Vagina (tissue), 2 donors: ENCODE data around the gene SFMBT2. TPM values are rescaled to one million over a fixed set of nuclear protein-coding genes. Genes with fewer than 3 reads are reported as not detected.

Source experiments
- DNase-seq, 2 donors: peaks; one replicate each; pipeline ENCODE4 v3.0.0-alpha.2; 2017; ENCODE audit errors: extremely low spot score in 2 of 2
- H3K27ac ChIP-seq: fragments of 200-600 bp; sonication (generic); one replicate; pipeline ENCODE4 v1.5.1; 2019
- H3K27me3 ChIP-seq: fragments of 200-600 bp; sonication (generic); one replicate; pipeline ENCODE4 v1.5.1; 2019
- H3K36me3 ChIP-seq, 2 donors: fragments of 200-600 bp; sonication (generic); one replicate each; pipeline ENCODE4 v1.5.1; 2017 to 2019
- H3K4me1 ChIP-seq: fragments of 200-600 bp; sonication (generic); one replicate; pipeline ENCODE4 v1.5.1; 2019
- H3K4me3 ChIP-seq, 2 donors: fragments of 200-600 bp; sonication (generic); 1 replicate in 1 of 2; 2 replicates in 1 of 2; pipeline ENCODE4 v1.5.1; 2016 to 2019
- H3K9me3 ChIP-seq: fragments of 200-600 bp; sonication (generic); one replicate; pipeline ENCODE4 v1.5.1; 2019
- POLR2A ChIP-seq, 2 donors: fragments of 450-650 bp; IDR thresholded peaks; one replicate each; pipeline ENCODE4 v1.6.1; 2017; ENCODE audit warnings: antibody characterized with exemption in 2 of 2, mild to moderate bottlenecking in 2 of 2, moderate library complexity in 2 of 2
- POLR2AphosphoS5 ChIP-seq, 2 donors: sonication (generic); formaldehyde crosslinking; IDR thresholded peaks; one replicate each; pipeline ENCODE4 v1.9.0; 2017; ENCODE audit warnings: antibody characterized with exemption in 2 of 2, mild to moderate bottlenecking in 2 of 2, low read depth in 1 of 2; ENCODE audit not compliant: insufficient read depth in 1 of 2
- intact Hi-C: fragments of 100-400 bp; cut with DNase I; formaldehyde crosslinking; loops from one replicate; pipeline ENCODE4 v1.15.1; 2023
- total RNA-seq: library from RNA; depleted of rRNA; stranded (reverse); fragments of >200 nt; gene quantifications from one replicate; pipeline ENCODE4 v1.2.3, GENCODE V29; 2016
- TF ChIP-seq, protein P1 (sequence below), 3 experiments: fragments of 450-650 bp in 2 of 3; fragments of 200-600 bp in 1 of 3; sonication (generic) in 1 of 3; IDR thresholded peaks; one replicate each; pipeline ENCODE4 v1.5.1; 2017 to 2019; ENCODE audit warnings: antibody characterized with exemption in 3 of 3, mild to moderate bottlenecking in 2 of 3, moderate library complexity in 2 of 3

The SFMBT2 gene
- total RNA-seq, 1 donor from 2014 or later: 12.5 TPM

- intact Hi-C loops: no loop called here
- no peak for TF ChIP-seq POLR2AphosphoS5 (IDR thresholded peaks at IDR 0.05; ENCODE audit: insufficient read depth in 1 of 2, low read depth in 1 of 2)
- TF ChIP-seq, protein P1, sequence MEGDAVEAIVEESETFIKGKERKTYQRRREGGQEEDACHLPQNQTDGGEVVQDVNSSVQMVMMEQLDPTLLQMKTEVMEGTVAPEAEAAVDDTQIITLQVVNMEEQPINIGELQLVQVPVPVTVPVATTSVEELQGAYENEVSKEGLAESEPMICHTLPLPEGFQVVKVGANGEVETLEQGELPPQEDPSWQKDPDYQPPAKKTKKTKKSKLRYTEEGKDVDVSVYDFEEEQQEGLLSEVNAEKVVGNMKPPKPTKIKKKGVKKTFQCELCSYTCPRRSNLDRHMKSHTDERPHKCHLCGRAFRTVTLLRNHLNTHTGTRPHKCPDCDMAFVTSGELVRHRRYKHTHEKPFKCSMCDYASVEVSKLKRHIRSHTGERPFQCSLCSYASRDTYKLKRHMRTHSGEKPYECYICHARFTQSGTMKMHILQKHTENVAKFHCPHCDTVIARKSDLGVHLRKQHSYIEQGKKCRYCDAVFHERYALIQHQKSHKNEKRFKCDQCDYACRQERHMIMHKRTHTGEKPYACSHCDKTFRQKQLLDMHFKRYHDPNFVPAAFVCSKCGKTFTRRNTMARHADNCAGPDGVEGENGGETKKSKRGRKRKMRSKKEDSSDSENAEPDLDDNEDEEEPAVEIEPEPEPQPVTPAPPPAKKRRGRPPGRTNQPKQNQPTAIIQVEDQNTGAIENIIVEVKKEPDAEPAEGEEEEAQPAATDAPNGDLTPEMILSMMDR (IDR thresholded peaks at IDR 0.05): no peak
- TF ChIP-seq POLR2A (IDR thresholded peaks at IDR 0.05): no peak
- H3K36me3 ChIP-seq: no peaks in the 10 kb centered on the region
These were observed 133.4 kb downstream of the SFMBT2 start for GRCh38 chr10:7277432-7277831.

GRCh38 chr10:7275761-7276440, 134.9 kb downstream of the SFMBT2 start:
- TF ChIP-seq POLR2A (IDR thresholded peaks at IDR 0.05): no peak
- TF ChIP-seq, protein P1 (IDR thresholded peaks at IDR 0.05): no peak
- no peak for TF ChIP-seq POLR2AphosphoS5 (IDR thresholded peaks at IDR 0.05; ENCODE audit: insufficient read depth in 1 of 2, low read depth in 1 of 2)
- Histone ChIP-seq H3K4me1 (no peaks in the 10 kb centered on the region), H3K27ac (no peak overlapping the region), H3K27me3 (no peaks in the 10 kb centered on the region), H3K36me3 (no peaks in the 10 kb centered on the region), H3K4me3 (no peak overlapping the region), H3K9me3 (no peaks in the 10 kb centered on the region)
- intact Hi-C loops: no loop called here
- DNase-seq: no peak

More at GRCh38 chr10:7277432-7277831, 133.4 kb downstream of the SFMBT2 start:
- H3K27me3 ChIP-seq: no peaks in the 10 kb centered on the region
- no peak overlapping the region for H3K4me3 ChIP-seq
- H3K27ac ChIP-seq: no peak overlapping the region
- no peaks in the 10 kb centered on the region for H3K4me1 ChIP-seq
- no peak for DNase-seq
- H3K9me3 ChIP-seq: no peaks in the 10 kb centered on the region

- Histone ChIP-seq H3K4me3 (no peak overlapping the region), H3K4me1 (peaks cover 9% of the 10 kb centered on the region), H3K36me3 (no peaks in the 10 kb centered on the region), H3K27me3 (no peaks in the 10 kb centered on the region), H3K9me3 (no peaks in the 10 kb centered on the region), H3K27ac (no peak overlapping the region)
- TF ChIP-seq POLR2AphosphoS5 (IDR thresholded peaks at IDR 0.05; ENCODE audit: insufficient read depth in 1 of 2, low read depth in 1 of 2): no peak
- TF ChIP-seq, protein P1 (IDR thresholded peaks at IDR 0.05): no peak
- no peak for TF ChIP-seq POLR2A (IDR thresholded peaks at IDR 0.05)
- intact Hi-C loops: no loop called here
- no peak for DNase-seq
These were observed 136.5 kb downstream of the SFMBT2 start for GRCh38 chr10:7274293-7274692.

DNA sequence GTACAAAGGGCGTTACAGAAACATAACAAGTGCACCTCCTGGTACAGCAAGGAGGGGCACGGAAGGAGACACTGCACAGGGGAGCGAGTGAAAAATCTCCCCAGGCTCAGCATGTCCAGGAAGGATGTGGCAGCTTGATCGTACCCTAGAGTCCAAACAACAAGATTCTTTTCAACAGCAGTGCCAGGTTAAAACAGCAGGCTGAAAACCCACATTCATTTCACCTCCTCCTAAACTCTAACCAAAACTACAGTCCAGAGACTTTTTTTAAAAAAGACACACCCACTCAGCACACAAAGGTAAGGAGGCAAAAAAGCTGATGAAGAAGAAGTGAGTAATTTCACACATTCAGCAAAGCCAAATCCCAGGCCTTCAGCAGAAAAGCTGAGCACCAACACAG, 138.8 kb downstream of the SFMBT2 start:
- Histone ChIP-seq H3K4me1 (peaks cover 13% of the 10 kb centered on the region), H3K4me3 (no peak overlapping the region), H3K27ac (no peak overlapping the region), H3K36me3 (no peaks in the 10 kb centered on the region), H3K27me3 (no peaks in the 10 kb centered on the region), H3K9me3 (no peaks in the 10 kb centered on the region)
- TF ChIP-seq POLR2AphosphoS5 (IDR thresholded peaks at IDR 0.05; ENCODE audit: insufficient read depth in 1 of 2, low read depth in 1 of 2): no peak
- TF ChIP-seq POLR2A (IDR thresholded peaks at IDR 0.05): no peak
- TF ChIP-seq, protein P1 (IDR thresholded peaks at IDR 0.05): no peak
- intact Hi-C loops: no loop called here
- DNase-seq: no peak

GRCh38 chr10:7269988-7270387, 140.8 kb downstream of the SFMBT2 start:
- intact Hi-C loops: no loop called here
- H3K4me1 ChIP-seq: peaks cover 13% of the 10 kb centered on the region
- no peaks in the 10 kb centered on the region for H3K27me3 ChIP-seq
- H3K4me3 ChIP-seq: no peak overlapping the region
- no peak for DNase-seq
- H3K36me3 ChIP-seq: no peaks in the 10 kb centered on the region
- H3K9me3 ChIP-seq: no peaks in the 10 kb centered on the region
- TF ChIP-seq, protein P1 (IDR thresholded peaks at IDR 0.05): no peak
- TF ChIP-seq POLR2A (IDR thresholded peaks at IDR 0.05): no peak
- TF ChIP-seq POLR2AphosphoS5 (IDR thresholded peaks at IDR 0.05; ENCODE audit: insufficient read depth in 1 of 2, low read depth in 1 of 2): no peak
- peak overlapping the region; percentile 35 for H3K27ac ChIP-seq
